ENCODE measurements around the gene PAX8.
"Not testable (repeated sequence)": the region's sequence is repeated elsewhere in the genome, so short reads cannot be mapped to it uniquely, and the experiment has no call there.

The PAX8 gene

DNA sequence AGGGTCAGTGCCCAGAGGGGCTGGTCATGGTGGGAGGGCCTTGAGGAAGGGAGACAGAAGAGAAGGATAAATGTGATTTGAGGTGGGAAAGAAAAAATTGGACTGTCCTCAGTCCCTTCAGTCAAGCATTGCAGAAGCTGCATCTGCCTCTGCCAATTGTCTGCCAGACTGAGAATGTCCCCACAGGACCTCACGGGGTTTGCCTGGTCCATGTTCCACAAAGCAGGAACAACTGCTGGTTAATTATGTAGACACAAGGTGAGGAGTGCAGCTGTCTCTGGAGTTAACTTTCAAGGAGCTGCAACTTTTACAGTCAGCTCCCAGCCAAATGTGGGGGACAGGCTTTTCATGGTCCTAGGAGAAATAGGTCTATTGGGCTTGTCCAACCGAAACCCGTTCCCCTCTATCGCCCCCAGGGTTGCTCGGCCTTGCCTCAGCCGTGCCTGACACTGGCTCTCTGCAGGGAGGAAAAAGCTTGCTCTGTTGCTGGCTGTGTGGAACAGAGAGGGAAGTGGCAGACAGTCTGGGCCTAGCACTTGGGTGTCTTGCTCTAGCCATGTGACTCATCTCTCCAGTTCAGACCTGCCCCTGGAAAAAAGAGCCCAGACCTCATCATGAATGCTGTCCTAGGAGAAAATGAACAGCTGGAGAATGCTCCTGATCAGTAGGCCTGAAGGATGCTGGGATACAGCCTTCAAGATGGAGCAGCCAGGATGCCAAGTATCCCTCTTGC lies 31.1 kb upstream of the PAX8 start:
- DNase-seq (ENCODE audit: extremely low read depth, low read depth) = no peak
- TF ChIP-seq, protein P1, sequence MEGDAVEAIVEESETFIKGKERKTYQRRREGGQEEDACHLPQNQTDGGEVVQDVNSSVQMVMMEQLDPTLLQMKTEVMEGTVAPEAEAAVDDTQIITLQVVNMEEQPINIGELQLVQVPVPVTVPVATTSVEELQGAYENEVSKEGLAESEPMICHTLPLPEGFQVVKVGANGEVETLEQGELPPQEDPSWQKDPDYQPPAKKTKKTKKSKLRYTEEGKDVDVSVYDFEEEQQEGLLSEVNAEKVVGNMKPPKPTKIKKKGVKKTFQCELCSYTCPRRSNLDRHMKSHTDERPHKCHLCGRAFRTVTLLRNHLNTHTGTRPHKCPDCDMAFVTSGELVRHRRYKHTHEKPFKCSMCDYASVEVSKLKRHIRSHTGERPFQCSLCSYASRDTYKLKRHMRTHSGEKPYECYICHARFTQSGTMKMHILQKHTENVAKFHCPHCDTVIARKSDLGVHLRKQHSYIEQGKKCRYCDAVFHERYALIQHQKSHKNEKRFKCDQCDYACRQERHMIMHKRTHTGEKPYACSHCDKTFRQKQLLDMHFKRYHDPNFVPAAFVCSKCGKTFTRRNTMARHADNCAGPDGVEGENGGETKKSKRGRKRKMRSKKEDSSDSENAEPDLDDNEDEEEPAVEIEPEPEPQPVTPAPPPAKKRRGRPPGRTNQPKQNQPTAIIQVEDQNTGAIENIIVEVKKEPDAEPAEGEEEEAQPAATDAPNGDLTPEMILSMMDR (IDR thresholded peaks at IDR 0.05; ENCODE audit: low read depth, low read length, missing control alignments) = no peak
- H3K4me3 ChIP-seq (replicated peaks; ENCODE audit: low read depth, low read length) = no peak overlapping the region

DNA sequence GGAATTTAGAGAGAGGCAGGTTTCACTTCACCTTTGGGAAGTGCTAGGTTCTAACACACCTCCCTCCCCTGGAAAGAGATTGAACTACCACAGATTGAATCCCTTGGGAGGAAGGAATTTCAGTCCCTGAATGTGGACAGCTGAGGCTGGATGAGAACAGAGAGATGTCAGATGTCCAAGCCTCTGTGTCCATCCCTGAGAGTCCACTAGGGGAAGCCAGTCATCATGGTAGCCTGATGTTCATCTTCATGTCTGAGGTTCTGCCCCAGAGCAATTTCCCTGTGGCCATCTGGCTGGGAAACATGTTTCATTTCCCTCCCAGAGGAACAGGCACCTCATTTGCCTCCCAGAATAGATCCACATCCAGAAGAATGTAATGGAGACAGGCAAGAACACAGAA lies 30.1 kb upstream of the PAX8 start:
- not testable (repeated sequence) for H3K4me3 ChIP-seq (replicated peaks; ENCODE audit: low read depth, low read length); DNase-seq (ENCODE audit: extremely low read depth, low read depth)

DNA sequence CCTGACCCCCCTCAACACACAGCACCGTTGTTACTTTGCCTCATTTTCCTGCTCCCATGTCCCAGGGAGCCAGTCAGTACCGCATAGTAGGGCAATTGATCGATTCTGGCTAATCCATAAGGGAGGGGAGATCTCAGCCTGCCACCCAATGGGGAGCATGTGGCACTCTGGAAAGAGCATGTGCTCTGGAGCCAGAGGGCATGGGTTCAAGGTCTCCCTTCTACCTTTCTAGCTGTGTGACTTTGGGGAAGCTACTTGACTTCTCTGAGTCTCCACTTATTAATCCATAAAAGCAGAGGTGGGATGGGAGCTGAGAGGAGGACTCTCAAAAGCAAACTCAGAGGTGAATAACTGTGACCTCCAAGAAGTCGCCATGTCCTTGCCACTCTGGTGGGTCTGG lies 27.5 kb upstream of the PAX8 start:
- DNase-seq (ENCODE audit: extremely low read depth, low read depth); H3K4me3 ChIP-seq (replicated peaks; ENCODE audit: low read depth, low read length): not testable (repeated sequence)

DNA sequence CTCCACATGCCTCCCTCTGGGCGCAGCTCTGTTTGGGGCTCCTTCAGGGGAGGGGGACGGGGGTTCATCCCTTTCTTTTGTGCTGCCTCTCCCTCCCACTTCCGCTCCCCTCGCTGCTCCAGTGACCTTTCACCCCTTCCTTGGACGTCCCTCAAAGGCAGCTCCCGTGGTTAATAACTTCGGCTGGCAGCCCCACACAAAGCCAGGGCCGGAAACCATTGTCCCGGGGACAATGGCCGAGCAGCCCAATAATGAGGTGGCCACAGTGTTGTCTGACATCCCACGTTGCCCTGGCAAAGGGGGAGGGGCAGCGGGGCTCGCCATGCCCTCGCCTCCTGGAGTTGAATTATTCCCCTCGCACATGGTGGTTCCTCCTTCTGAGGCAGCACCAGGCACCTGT lies 27.0 kb upstream of the PAX8 start:
- H3K4me3 ChIP-seq (replicated peaks; ENCODE audit: low read depth, low read length); DNase-seq (ENCODE audit: extremely low read depth, low read depth): not testable (repeated sequence)

DNA sequence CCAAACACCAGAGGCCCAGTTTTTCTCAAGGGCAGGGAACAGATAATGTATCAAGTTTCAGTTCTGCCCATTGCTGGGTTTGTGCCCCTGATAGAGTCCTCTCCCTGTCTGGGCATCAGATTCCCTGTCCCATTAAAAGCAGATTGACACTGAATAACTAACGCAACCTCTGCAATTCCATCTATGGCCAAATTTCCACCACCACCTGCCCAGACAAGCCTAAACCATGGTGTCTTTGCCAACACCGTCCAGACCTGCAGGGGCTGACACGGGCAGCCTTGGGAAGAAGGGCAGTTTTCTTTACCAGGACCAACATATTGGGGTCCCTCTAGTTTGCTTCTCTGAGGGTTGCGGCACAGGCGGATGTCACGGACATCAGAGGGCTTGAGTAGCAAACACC lies 26.4 kb upstream of the PAX8 start:
- H3K4me3 ChIP-seq (replicated peaks; ENCODE audit: low read depth, low read length) = no peak overlapping the region
- DNase-seq (ENCODE audit: extremely low read depth, low read depth) = no peak

DNA sequence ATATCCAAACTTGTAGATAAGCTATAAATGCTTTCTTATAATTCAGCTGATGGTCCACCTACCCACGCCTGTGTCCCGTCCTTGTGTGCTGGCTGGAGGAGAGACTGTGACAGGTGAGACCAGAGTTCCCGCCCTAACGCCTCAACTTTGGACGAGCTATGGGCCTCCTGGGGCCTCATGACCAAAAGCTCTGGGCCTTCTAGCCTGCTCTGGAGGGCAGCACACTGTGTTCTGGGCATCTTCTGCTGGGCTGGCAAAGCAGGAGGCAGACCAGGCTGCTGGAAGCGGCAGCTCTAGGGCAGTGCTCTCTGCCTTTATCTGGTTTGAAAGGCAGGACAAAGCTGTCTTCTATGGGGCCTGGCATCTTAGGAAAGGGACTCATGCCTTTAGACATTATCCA lies 26.0 kb upstream of the PAX8 start:
- no peak overlapping the region for H3K4me3 ChIP-seq (replicated peaks; ENCODE audit: low read depth, low read length)
- TF ChIP-seq, protein P1 (IDR thresholded peaks at IDR 0.05; ENCODE audit: low read depth, low read length, missing control alignments) = no peak
- no peak for DNase-seq (ENCODE audit: extremely low read depth, low read depth)

More for the DNA sequence above, 26.4 kb upstream of the PAX8 start:
- TF ChIP-seq, protein P1 (IDR thresholded peaks at IDR 0.05; ENCODE audit: low read depth, low read length, missing control alignments) = no peak

DNA sequence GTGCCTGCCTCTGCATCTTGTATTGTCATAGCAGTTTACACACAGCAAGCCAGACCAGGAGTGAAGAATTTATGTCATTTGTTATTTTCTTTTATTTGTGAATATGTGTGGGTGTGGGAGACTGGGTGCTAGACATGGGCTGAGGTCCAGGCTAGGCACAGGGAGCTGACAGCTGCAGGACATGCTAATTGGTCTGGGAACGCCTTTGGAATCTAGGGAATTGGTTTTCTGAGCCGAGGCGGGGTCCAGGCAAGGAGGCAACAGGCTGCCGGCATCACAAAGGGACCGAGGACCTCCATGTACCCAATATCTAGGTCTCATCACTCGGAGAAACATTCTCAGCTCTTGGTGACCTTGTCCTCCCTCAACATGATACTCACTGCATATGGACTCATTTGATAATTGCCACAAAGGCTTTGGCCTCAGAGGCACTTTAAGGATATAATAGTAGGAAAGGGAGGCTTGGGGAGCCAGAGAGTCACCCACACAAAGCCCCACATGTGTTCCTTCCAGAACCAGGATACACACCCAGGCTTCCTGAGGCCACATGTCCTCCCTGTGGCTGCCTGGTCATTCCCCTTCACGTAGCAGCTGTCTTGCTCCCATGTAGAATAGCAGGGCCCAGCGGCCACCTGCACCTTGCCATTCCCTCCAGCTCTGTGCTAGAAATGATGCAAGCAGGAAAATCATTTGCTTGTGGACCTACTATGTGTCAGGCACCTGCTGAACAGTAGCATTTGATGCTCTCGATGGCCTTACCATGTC lies 23.7 kb upstream of the PAX8 start:
- not testable (repeated sequence) for H3K4me3 ChIP-seq (replicated peaks; ENCODE audit: low read depth, low read length); DNase-seq (ENCODE audit: extremely low read depth, low read depth)

DNA sequence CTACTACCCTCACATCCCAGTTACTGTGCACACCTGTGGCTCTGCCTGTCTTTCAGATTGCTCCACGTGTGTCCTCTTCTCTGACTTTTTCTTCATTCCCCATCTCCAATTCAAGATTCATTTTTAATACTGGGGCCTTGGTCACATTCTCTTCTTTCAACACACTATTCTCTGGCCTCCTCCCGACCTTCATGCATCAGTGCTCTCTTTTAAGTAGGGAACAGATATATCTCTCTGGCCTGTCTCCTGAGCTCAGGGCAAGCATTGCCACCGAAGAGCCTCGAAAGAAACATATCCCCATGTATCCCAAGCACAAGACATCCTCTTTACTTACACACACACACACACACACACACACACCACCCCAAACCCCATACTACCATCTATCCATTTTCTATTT lies 21.6 kb upstream of the PAX8 start:
- TF ChIP-seq, protein P1 (IDR thresholded peaks at IDR 0.05; ENCODE audit: low read depth, low read length, missing control alignments) = no peak
- no peak overlapping the region for H3K4me3 ChIP-seq (replicated peaks; ENCODE audit: low read depth, low read length)
- no peak for DNase-seq (ENCODE audit: extremely low read depth, low read depth)

DNA sequence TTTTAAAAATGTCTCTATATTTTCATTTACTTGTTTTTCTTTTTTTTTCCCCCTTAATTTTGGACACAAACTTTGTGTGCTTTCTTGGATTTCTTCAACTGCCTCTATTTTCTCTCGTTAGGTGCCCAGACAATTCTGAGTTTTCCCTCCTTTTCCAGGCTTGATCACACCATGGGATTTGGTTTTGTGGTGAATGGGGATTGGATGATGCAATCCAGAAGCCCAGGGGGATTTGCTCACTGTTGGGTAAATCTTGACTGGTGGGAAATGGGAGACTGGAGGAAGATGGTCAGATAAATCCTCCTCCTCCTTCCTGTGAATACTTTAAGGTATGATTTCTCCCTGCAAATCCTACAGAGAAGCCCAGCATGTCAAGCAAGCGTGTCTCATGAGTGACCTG lies 19.5 kb upstream of the PAX8 start:
- no peak for DNase-seq (ENCODE audit: extremely low read depth, low read depth)
- TF ChIP-seq, protein P1 (IDR thresholded peaks at IDR 0.05; ENCODE audit: low read depth, low read length, missing control alignments) = no peak
- H3K4me3 ChIP-seq (replicated peaks; ENCODE audit: low read depth, low read length) = no peak overlapping the region
